ENCODE data around the gene SLC9A9.

Gene SLC9A9

GRCh38 chr3:143571548-143571947 lies 276.7 kb downstream of the SLC9A9 start:
- H3K4me1 ChIP-seq (ENCODE audit: control insufficient read depth, insufficient read depth, low read length): no peaks in the 10 kb centered on the region
- no peaks in the 10 kb centered on the region for H3K9me3 ChIP-seq (ENCODE audit: control insufficient read depth, insufficient read depth, low read length)
- no peak for DNase-seq (ENCODE audit: low read depth, low spot score)
- H3K27me3 ChIP-seq (ENCODE audit: control insufficient read depth, insufficient read depth, low read length): no peaks in the 10 kb centered on the region
- H3K36me3 ChIP-seq (ENCODE audit: control insufficient read depth, insufficient read depth, low read length): no peaks in the 10 kb centered on the region
- WGBS (ENCODE audit: insufficient coverage, insufficient read length): no CpG with 5 or more reads among the region's 1 CpG
- H3K4me3 ChIP-seq (ENCODE audit: low read length): no peak overlapping the region
- no peak overlapping the region for H3K27ac ChIP-seq (ENCODE audit: low read length)

- WGBS (ENCODE audit: insufficient coverage, insufficient read length): no CpG with 5 or more reads among the region's 2 CpGs
- H3K27ac ChIP-seq (ENCODE audit: low read length): no peak overlapping the region
- H3K4me1 ChIP-seq (ENCODE audit: control insufficient read depth, insufficient read depth, low read length): no peaks in the 10 kb centered on the region
Observed at GRCh38 chr3:143567823-143568222, 280.4 kb downstream of the SLC9A9 start.

GRCh38 chr3:143565951-143566350 lies 282.3 kb downstream of the SLC9A9 start:
- Histone ChIP-seq H3K4me1 (ENCODE audit: control insufficient read depth, insufficient read depth, low read length) (no peaks in the 10 kb centered on the region), H3K4me3 (ENCODE audit: low read length) (no peak overlapping the region), H3K27ac (ENCODE audit: low read length) (no peak overlapping the region), H3K9me3 (ENCODE audit: control insufficient read depth, insufficient read depth, low read length) (no peaks in the 10 kb centered on the region), H3K36me3 (ENCODE audit: control insufficient read depth, insufficient read depth, low read length) (no peaks in the 10 kb centered on the region), H3K27me3 (ENCODE audit: control insufficient read depth, insufficient read depth, low read length) (no peaks in the 10 kb centered on the region)
- DNase-seq (ENCODE audit: low read depth, low spot score): no peak

More at GRCh38 chr3:143567823-143568222, 280.4 kb downstream of the SLC9A9 start:
- DNase-seq (ENCODE audit: low read depth, low spot score): no peak
- Histone ChIP-seq H3K27me3 (ENCODE audit: control insufficient read depth, insufficient read depth, low read length) (no peaks in the 10 kb centered on the region), H3K36me3 (ENCODE audit: control insufficient read depth, insufficient read depth, low read length) (no peaks in the 10 kb centered on the region), H3K4me3 (ENCODE audit: low read length) (no peak overlapping the region), H3K9me3 (ENCODE audit: control insufficient read depth, insufficient read depth, low read length) (no peaks in the 10 kb centered on the region)

GRCh38 chr3:143563786-143564185 lies 284.5 kb downstream of the SLC9A9 start:
- H3K27ac ChIP-seq (ENCODE audit: low read length): no peak overlapping the region
- DNase-seq (ENCODE audit: low read depth, low spot score): no peak
- H3K4me3 ChIP-seq (ENCODE audit: low read length): no peak overlapping the region
- no peaks in the 10 kb centered on the region for H3K9me3 ChIP-seq (ENCODE audit: control insufficient read depth, insufficient read depth, low read length)
- no peaks in the 10 kb centered on the region for H3K36me3 ChIP-seq (ENCODE audit: control insufficient read depth, insufficient read depth, low read length)
- no peaks in the 10 kb centered on the region for H3K4me1 ChIP-seq (ENCODE audit: control insufficient read depth, insufficient read depth, low read length)
- H3K27me3 ChIP-seq (ENCODE audit: control insufficient read depth, insufficient read depth, low read length): no peaks in the 10 kb centered on the region
- no CpG with 5 or more reads among the region's 3 CpGs for WGBS (ENCODE audit: insufficient coverage, insufficient read length)

- Histone ChIP-seq H3K9me3 (ENCODE audit: control insufficient read depth, insufficient read depth, low read length) (peaks cover 2% of the 10 kb centered on the region), H3K27ac (ENCODE audit: low read length) (no peak overlapping the region), H3K4me1 (ENCODE audit: control insufficient read depth, insufficient read depth, low read length) (no peaks in the 10 kb centered on the region), H3K27me3 (ENCODE audit: control insufficient read depth, insufficient read depth, low read length) (no peaks in the 10 kb centered on the region), H3K4me3 (ENCODE audit: low read length) (no peak overlapping the region), H3K36me3 (ENCODE audit: control insufficient read depth, insufficient read depth, low read length) (no peaks in the 10 kb centered on the region)
- no peak for DNase-seq (ENCODE audit: low read depth, low spot score)
- no CpG with 5 or more reads among the region's 2 CpGs for WGBS (ENCODE audit: insufficient coverage, insufficient read length)
Observed at GRCh38 chr3:143562789-143563188, 285.5 kb downstream of the SLC9A9 start.

GRCh38 chr3:143559296-143559695 lies 289.0 kb downstream of the SLC9A9 start:
- Histone ChIP-seq H3K27ac (ENCODE audit: low read length) (no peak overlapping the region), H3K4me3 (ENCODE audit: low read length) (no peak overlapping the region), H3K4me1 (ENCODE audit: control insufficient read depth, insufficient read depth, low read length) (no peaks in the 10 kb centered on the region), H3K36me3 (ENCODE audit: control insufficient read depth, insufficient read depth, low read length) (no peaks in the 10 kb centered on the region), H3K27me3 (ENCODE audit: control insufficient read depth, insufficient read depth, low read length) (no peaks in the 10 kb centered on the region), H3K9me3 (ENCODE audit: control insufficient read depth, insufficient read depth, low read length) (peaks cover 2% of the 10 kb centered on the region)
- no peak for DNase-seq (ENCODE audit: low read depth, low spot score)
- no CpG with 5 or more reads among the region's 3 CpGs for WGBS (ENCODE audit: insufficient coverage, insufficient read length)

- WGBS (ENCODE audit: insufficient coverage, insufficient read length): no CpG with 5 or more reads among the region's 3 CpGs
- no peaks in the 10 kb centered on the region for H3K4me1 ChIP-seq (ENCODE audit: control insufficient read depth, insufficient read depth, low read length)
- H3K27ac ChIP-seq (ENCODE audit: low read length): no peak overlapping the region
- H3K9me3 ChIP-seq (ENCODE audit: control insufficient read depth, insufficient read depth, low read length): no peaks in the 10 kb centered on the region; the same call in 1 of the 2 replicates
- H3K4me3 ChIP-seq (ENCODE audit: low read length): no peak overlapping the region
- H3K27me3 ChIP-seq (ENCODE audit: control insufficient read depth, insufficient read depth, low read length): no peaks in the 10 kb centered on the region
- no peaks in the 10 kb centered on the region for H3K36me3 ChIP-seq (ENCODE audit: control insufficient read depth, insufficient read depth, low read length)
- no peak for DNase-seq (ENCODE audit: low read depth, low spot score)
Observed at GRCh38 chr3:143552851-143553250, 295.4 kb downstream of the SLC9A9 start.

GRCh38 chr3:143551761-143552160 lies 296.5 kb downstream of the SLC9A9 start:
- no peak overlapping the region for H3K4me3 ChIP-seq (ENCODE audit: low read length)
- no peaks in the 10 kb centered on the region for H3K27me3 ChIP-seq (ENCODE audit: control insufficient read depth, insufficient read depth, low read length)
- DNase-seq (ENCODE audit: low read depth, low spot score): no peak
- H3K36me3 ChIP-seq (ENCODE audit: control insufficient read depth, insufficient read depth, low read length): no peaks in the 10 kb centered on the region
- no peak overlapping the region for H3K27ac ChIP-seq (ENCODE audit: low read length)
- no peaks in the 10 kb centered on the region; the same call in 1 of the 2 replicates for H3K9me3 ChIP-seq (ENCODE audit: control insufficient read depth, insufficient read depth, low read length)
- no peaks in the 10 kb centered on the region for H3K4me1 ChIP-seq (ENCODE audit: control insufficient read depth, insufficient read depth, low read length)
- WGBS (ENCODE audit: insufficient coverage, insufficient read length): no CpG with 5 or more reads among the region's 2 CpGs

GRCh38 chr3:143548861-143549497 lies 299.3 kb downstream of the SLC9A9 start:
- Histone ChIP-seq H3K9me3 (ENCODE audit: control insufficient read depth, insufficient read depth, low read length) (no peaks in the 10 kb centered on the region; the same call in 1 of the 2 replicates), H3K27ac (ENCODE audit: low read length) (no peak overlapping the region), H3K4me3 (ENCODE audit: low read length) (no peak overlapping the region), H3K4me1 (ENCODE audit: control insufficient read depth, insufficient read depth, low read length) (no peaks in the 10 kb centered on the region), H3K36me3 (ENCODE audit: control insufficient read depth, insufficient read depth, low read length) (no peaks in the 10 kb centered on the region), H3K27me3 (ENCODE audit: control insufficient read depth, insufficient read depth, low read length) (no peaks in the 10 kb centered on the region)
- no peak for DNase-seq (ENCODE audit: low read depth, low spot score)
- WGBS (ENCODE audit: insufficient coverage, insufficient read length): no CpG with 5 or more reads among the region's 2 CpGs

- Histone ChIP-seq H3K9me3 (ENCODE audit: control insufficient read depth, insufficient read depth, low read length) (no peaks in the 10 kb centered on the region; the same call in 1 of the 2 replicates), H3K4me1 (ENCODE audit: control insufficient read depth, insufficient read depth, low read length) (no peaks in the 10 kb centered on the region), H3K36me3 (ENCODE audit: control insufficient read depth, insufficient read depth, low read length) (no peaks in the 10 kb centered on the region), H3K4me3 (ENCODE audit: low read length) (no peak overlapping the region), H3K27me3 (ENCODE audit: control insufficient read depth, insufficient read depth, low read length) (no peaks in the 10 kb centered on the region), H3K27ac (ENCODE audit: low read length) (no peak overlapping the region)
- DNase-seq (ENCODE audit: low read depth, low spot score): no peak
- no CpG with 5 or more reads among the region's 3 CpGs for WGBS (ENCODE audit: insufficient coverage, insufficient read length)
Observed at GRCh38 chr3:143548393-143548792, 299.9 kb downstream of the SLC9A9 start.

- no CpG with 5 or more reads among the region's 2 CpGs for WGBS (ENCODE audit: insufficient coverage, insufficient read length)
- no peak overlapping the region for H3K4me3 ChIP-seq (ENCODE audit: low read length)
- no peaks in the 10 kb centered on the region for H3K27me3 ChIP-seq (ENCODE audit: control insufficient read depth, insufficient read depth, low read length)
- no peaks in the 10 kb centered on the region for H3K36me3 ChIP-seq (ENCODE audit: control insufficient read depth, insufficient read depth, low read length)
- no peak for DNase-seq (ENCODE audit: low read depth, low spot score)
- no peak overlapping the region for H3K27ac ChIP-seq (ENCODE audit: low read length)
- no peaks in the 10 kb centered on the region for H3K4me1 ChIP-seq (ENCODE audit: control insufficient read depth, insufficient read depth, low read length)
- no peaks in the 10 kb centered on the region for H3K9me3 ChIP-seq (ENCODE audit: control insufficient read depth, insufficient read depth, low read length)
Observed at GRCh38 chr3:143538577-143538981, 309.7 kb downstream of the SLC9A9 start.
